HL-60 (cell line): ENCODE data around the gene ZNF544.

ENCODE experiments used
- TF ChIP-seq, protein P1 (sequence below): IDR thresholded peaks from one replicate; pipeline ENCODE4 v1.5.1; 2011; ENCODE audit warnings: low read length, control low read depth, inconsistent platforms; ENCODE audit not compliant: insufficient read depth
- TF ChIP-seq, protein P2 (sequence below): IDR thresholded peaks from 2 replicates; pipeline ENCODE4 v1.6.1; 2012; ENCODE audit warnings: low read depth; ENCODE audit not compliant: insufficient replicate concordance

- TF ChIP-seq, protein P1, sequence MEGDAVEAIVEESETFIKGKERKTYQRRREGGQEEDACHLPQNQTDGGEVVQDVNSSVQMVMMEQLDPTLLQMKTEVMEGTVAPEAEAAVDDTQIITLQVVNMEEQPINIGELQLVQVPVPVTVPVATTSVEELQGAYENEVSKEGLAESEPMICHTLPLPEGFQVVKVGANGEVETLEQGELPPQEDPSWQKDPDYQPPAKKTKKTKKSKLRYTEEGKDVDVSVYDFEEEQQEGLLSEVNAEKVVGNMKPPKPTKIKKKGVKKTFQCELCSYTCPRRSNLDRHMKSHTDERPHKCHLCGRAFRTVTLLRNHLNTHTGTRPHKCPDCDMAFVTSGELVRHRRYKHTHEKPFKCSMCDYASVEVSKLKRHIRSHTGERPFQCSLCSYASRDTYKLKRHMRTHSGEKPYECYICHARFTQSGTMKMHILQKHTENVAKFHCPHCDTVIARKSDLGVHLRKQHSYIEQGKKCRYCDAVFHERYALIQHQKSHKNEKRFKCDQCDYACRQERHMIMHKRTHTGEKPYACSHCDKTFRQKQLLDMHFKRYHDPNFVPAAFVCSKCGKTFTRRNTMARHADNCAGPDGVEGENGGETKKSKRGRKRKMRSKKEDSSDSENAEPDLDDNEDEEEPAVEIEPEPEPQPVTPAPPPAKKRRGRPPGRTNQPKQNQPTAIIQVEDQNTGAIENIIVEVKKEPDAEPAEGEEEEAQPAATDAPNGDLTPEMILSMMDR, result no peak
- TF ChIP-seq, protein P2, sequence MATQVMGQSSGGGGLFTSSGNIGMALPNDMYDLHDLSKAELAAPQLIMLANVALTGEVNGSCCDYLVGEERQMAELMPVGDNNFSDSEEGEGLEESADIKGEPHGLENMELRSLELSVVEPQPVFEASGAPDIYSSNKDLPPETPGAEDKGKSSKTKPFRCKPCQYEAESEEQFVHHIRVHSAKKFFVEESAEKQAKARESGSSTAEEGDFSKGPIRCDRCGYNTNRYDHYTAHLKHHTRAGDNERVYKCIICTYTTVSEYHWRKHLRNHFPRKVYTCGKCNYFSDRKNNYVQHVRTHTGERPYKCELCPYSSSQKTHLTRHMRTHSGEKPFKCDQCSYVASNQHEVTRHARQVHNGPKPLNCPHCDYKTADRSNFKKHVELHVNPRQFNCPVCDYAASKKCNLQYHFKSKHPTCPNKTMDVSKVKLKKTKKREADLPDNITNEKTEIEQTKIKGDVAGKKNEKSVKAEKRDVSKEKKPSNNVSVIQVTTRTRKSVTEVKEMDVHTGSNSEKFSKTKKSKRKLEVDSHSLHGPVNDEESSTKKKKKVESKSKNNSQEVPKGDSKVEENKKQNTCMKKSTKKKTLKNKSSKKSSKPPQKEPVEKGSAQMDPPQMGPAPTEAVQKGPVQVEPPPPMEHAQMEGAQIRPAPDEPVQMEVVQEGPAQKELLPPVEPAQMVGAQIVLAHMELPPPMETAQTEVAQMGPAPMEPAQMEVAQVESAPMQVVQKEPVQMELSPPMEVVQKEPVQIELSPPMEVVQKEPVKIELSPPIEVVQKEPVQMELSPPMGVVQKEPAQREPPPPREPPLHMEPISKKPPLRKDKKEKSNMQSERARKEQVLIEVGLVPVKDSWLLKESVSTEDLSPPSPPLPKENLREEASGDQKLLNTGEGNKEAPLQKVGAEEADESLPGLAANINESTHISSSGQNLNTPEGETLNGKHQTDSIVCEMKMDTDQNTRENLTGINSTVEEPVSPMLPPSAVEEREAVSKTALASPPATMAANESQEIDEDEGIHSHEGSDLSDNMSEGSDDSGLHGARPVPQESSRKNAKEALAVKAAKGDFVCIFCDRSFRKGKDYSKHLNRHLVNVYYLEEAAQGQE, result no peak
Observed at GRCh38 chr19:58291943-58292342, 63.2 kb downstream of the ZNF544 start.
